ENCODE data around the gene KCTD18.

GRCh38 chr2:200456567-200456966 lies 53.3 kb downstream of the KCTD18 start:
- no peak for TF ChIP-seq CTCF (IDR thresholded peaks at IDR 0.05; ENCODE audit: low read depth, low read length, poor library complexity, severe bottlenecking)
- TF ChIP-seq EZH2phosphoT487 (IDR thresholded peaks at IDR 0.05; ENCODE audit: borderline replicate concordance, low read length), result no peak

Measured in DOHH2 (cell line).